Measurements from ENCODE around the gene RHOA. TPM values are rescaled to one million over a fixed set of nuclear protein-coding genes. Genes with fewer than 3 reads are reported as not detected.

The RHOA gene
- total and polyA plus RNA-seq, 2 of the 13 experiments (the other 11 are each of a cell fraction or from before 2014, with no cell fraction given) = 131 to 177 TPM

- TF ChIP-seq RBM22 (optimal IDR thresholded peaks at IDR 0.05; ENCODE audit: low read length) (no peak), ZNF747 (CRISPR knock-in tag; IDR thresholded peaks at IDR 0.05; ENCODE audit: borderline replicate concordance) (no peak), ZNF432 (CRISPR knock-in tag; IDR thresholded peaks at IDR 0.05; ENCODE audit: borderline replicate concordance) (no peak), XBP1 (CRISPR knock-in tag; IDR thresholded peaks at IDR 0.05) (no peak), HNRNPH1 (optimal IDR thresholded peaks at IDR 0.05; ENCODE audit: low read depth, low read length) (no peak), AKNA (CRISPR knock-in tag; IDR thresholded peaks at IDR 0.05; ENCODE audit: borderline replicate concordance) (no peak), E2F1 (CRISPR knock-in tag; IDR thresholded peaks at IDR 0.05) (no peak), ZSCAN12 (CRISPR knock-in tag; IDR thresholded peaks at IDR 0.05) (no peak; the same call in 1 of the 2 replicates), ZNF276 (CRISPR knock-in tag; IDR thresholded peaks at IDR 0.05; ENCODE audit: low read depth) (0 out of 2 replicates have a peak, but pooled peaks have one; percentile 63), GMEB1 (CRISPR knock-in tag; IDR thresholded peaks at IDR 0.05; ENCODE audit: borderline replicate concordance) (no peak), SIN3A (IDR thresholded peaks at IDR 0.05; ENCODE audit: borderline replicate concordance, low read depth, low read length) (no peak), NFIC (IDR thresholded peaks at IDR 0.05; ENCODE audit: low read length) (no peak), ZFP90 (CRISPR knock-in tag; IDR thresholded peaks at IDR 0.05; ENCODE audit: borderline replicate concordance) (no peak), ASH2L (IDR thresholded peaks at IDR 0.05; ENCODE audit: insufficient read length, low read depth, low read length) (no peak), ZNF501 (CRISPR knock-in tag; IDR thresholded peaks at IDR 0.05) (0 out of 2 replicates have a peak, but pooled peaks have one; percentile 12), ZNF883 (CRISPR knock-in tag; IDR thresholded peaks at IDR 0.05; ENCODE audit: not compliant biosample characterization) (no peak), NFATC3 (CRISPR knock-in tag; IDR thresholded peaks at IDR 0.05) (no peak), ZNF12 (CRISPR knock-in tag; IDR thresholded peaks at IDR 0.05) (no peak), REPIN1 (CRISPR knock-in tag; IDR thresholded peaks at IDR 0.05; ENCODE audit: borderline replicate concordance, low read depth) (no peak), RAD21 (CRISPR knock-in tag; IDR thresholded peaks at IDR 0.05) (no peak), SMARCE1 (IDR thresholded peaks at IDR 0.05; ENCODE audit: borderline replicate concordance) (no peak), SMAD3 (CRISPR knock-in tag; IDR thresholded peaks at IDR 0.05) (no peak)
Observed at GRCh38 chr3:49421890-49422378, 10.2 kb upstream of the RHOA start (continued).
